OCI-LY7 (cell line): Measurements from ENCODE around the gene RNF212.

Source experiments
- EZH2phosphoT487 ChIP-seq: fragments of 200-600 bp; sonication (generic); IDR thresholded peaks from 2 replicates; pipeline ENCODE4 v1.6.1; 2018; ENCODE audit warnings: low read depth, borderline replicate concordance, mild to moderate bottlenecking, mixed run types, antibody characterized with exemption, low read length, moderate library complexity, mixed read lengths
- TF ChIP-seq, protein P1 (sequence below): fragments of 200-600 bp; sonication (generic); conservative IDR thresholded peaks from 2 replicates; pipeline ENCODE4 v1.5.1; 2014; ENCODE audit warnings: mild to moderate bottlenecking, antibody characterized with exemption, low read length, moderate library complexity, mixed read lengths

DNA sequence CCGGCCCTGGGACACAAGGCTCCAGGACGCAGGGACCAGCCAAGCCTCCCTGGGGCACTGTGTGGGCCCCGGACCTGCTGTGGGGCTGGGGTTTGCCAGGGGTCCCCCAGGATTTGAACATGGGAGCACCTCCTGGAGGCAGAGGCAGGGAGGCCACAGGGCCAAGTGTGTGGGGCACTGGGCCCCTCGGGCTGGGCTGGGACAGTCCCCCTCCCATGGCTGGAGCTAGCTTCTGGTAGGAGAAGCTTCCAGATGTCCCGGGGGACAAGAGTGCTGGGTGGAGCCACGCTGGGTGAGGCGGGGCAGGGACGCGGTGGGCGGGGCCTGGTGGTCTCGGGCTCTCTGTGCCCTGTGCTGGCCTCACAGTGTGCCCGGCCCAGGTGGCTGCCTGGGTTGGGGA is 83.3 kb downstream of the RNF212 start:
- TF ChIP-seq, protein P1, sequence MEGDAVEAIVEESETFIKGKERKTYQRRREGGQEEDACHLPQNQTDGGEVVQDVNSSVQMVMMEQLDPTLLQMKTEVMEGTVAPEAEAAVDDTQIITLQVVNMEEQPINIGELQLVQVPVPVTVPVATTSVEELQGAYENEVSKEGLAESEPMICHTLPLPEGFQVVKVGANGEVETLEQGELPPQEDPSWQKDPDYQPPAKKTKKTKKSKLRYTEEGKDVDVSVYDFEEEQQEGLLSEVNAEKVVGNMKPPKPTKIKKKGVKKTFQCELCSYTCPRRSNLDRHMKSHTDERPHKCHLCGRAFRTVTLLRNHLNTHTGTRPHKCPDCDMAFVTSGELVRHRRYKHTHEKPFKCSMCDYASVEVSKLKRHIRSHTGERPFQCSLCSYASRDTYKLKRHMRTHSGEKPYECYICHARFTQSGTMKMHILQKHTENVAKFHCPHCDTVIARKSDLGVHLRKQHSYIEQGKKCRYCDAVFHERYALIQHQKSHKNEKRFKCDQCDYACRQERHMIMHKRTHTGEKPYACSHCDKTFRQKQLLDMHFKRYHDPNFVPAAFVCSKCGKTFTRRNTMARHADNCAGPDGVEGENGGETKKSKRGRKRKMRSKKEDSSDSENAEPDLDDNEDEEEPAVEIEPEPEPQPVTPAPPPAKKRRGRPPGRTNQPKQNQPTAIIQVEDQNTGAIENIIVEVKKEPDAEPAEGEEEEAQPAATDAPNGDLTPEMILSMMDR = no peak
- TF ChIP-seq EZH2phosphoT487 = no peak
